ENCODE measurements around the gene EPHA4. TPM values are rescaled to one million over a fixed set of nuclear protein-coding genes. Genes with fewer than 3 reads are reported as not detected.

Gene EPHA4
- polyA plus RNA-seq, 2 of the 4 experiments (the other 2 are of a cell fraction) = 0.54 to 1.1 TPM

- TF ChIP-seq REST (IDR thresholded peaks at IDR 0.05) = no peak
- TF ChIP-seq FOSB (CRISPR knock-in tag; IDR thresholded peaks at IDR 0.05) = no peak
- no peak for TF ChIP-seq CHD4 (IDR thresholded peaks at IDR 0.05; ENCODE audit: borderline replicate concordance)
- TF ChIP-seq E2F6 (IDR thresholded peaks at IDR 0.05; ENCODE audit: borderline replicate concordance, low read depth) = no peak
- no peak for TF ChIP-seq ATOH8 (CRISPR knock-in tag; IDR thresholded peaks at IDR 0.05; ENCODE audit: low read depth)
- no peak for TF ChIP-seq PBX3 (IDR thresholded peaks at IDR 0.05)
- TF ChIP-seq ELK1 (IDR thresholded peaks at IDR 0.05; ENCODE audit: low read depth, low read length) = no peak
- TF ChIP-seq CHD2 (IDR thresholded peaks at IDR 0.05; ENCODE audit: low read length, partially characterized antibody) = no peak
Observed at GRCh38 chr2:221515864-221516263, 56.2 kb downstream of the EPHA4 start (continued).

- H3K4me2 ChIP-seq = no peak overlapping the region
- DNase-seq (ENCODE audit: low read depth in 1 of 2, low spot score in 1 of 2) (no peak), FAIRE-seq (no peak), ATAC-seq (no peak)
- ChIA-PET CTCF (no interaction called here), POLR2A (no interaction called here)
- no peak overlapping the region for H3K4me3 ChIP-seq
- H3K9me3 ChIP-seq = no peaks in the 10 kb centered on the region
- H3K27ac ChIP-seq = no peak overlapping the region
- H3K4me1 ChIP-seq = no peaks in the 10 kb centered on the region
- 6% methylated on average over 5 of the region's 5 CpGs for WGBS (ENCODE audit: missing lambda C conversion rate)
- no peak for TF ChIP-seq TFCP2L1 (CRISPR knock-in tag; IDR thresholded peaks at IDR 0.05)
- no peak for TF ChIP-seq KDM5A (IDR thresholded peaks at IDR 0.05)
- no peak for TF ChIP-seq FOSB (CRISPR knock-in tag; IDR thresholded peaks at IDR 0.05)
- no peak for TF ChIP-seq MAZ (IDR thresholded peaks at IDR 0.05; ENCODE audit: borderline replicate concordance, low read depth, low read length)
- no peak for TF ChIP-seq BCL3 (IDR thresholded peaks at IDR 0.05)
- no peak for TF ChIP-seq CTCF (IDR thresholded peaks at IDR 0.05)
- TF ChIP-seq MAX (IDR thresholded peaks at IDR 0.05) = no peak
- no peak for TF ChIP-seq SREBF2 (IDR thresholded peaks at IDR 0.05)
- no peak for TF ChIP-seq HDAC2 (IDR thresholded peaks at IDR 0.05)
- no peak for TF ChIP-seq TP53 (CRISPR knock-in tag; IDR thresholded peaks at IDR 0.05)
- no peak for TF ChIP-seq CHD2 (IDR thresholded peaks at IDR 0.05; ENCODE audit: low read length, partially characterized antibody)
- no peak for TF ChIP-seq FOSL2 (IDR thresholded peaks at IDR 0.05)
- no peak for TF ChIP-seq FOSL2 (CRISPR knock-in tag; IDR thresholded peaks at IDR 0.05)
- no peak for TF ChIP-seq RNF2 (IDR thresholded peaks at IDR 0.05; ENCODE audit: borderline replicate concordance, low read depth)
- TF ChIP-seq MYC (IDR thresholded peaks at IDR 0.05; ENCODE audit: borderline replicate concordance, low read length) = no peak
- TF ChIP-seq JUNB (IDR thresholded peaks at IDR 0.05) = no peak
- no peak for TF ChIP-seq RFX5 (IDR thresholded peaks at IDR 0.05)
- no peak for TF ChIP-seq RAD21 (conservative IDR thresholded peaks at IDR 0.05 in 1 of 2, IDR thresholded peaks at IDR 0.05 in 1 of 2)
- TF ChIP-seq ZFP36 (IDR thresholded peaks at IDR 0.05; ENCODE audit: borderline replicate concordance, partially characterized antibody) = no peak
Observed at GRCh38 chr2:221514305-221515040, 57.6 kb downstream of the EPHA4 start.
